ENCODE measurements around the gene SLC16A13.

SLC16A13 gene

DNA sequence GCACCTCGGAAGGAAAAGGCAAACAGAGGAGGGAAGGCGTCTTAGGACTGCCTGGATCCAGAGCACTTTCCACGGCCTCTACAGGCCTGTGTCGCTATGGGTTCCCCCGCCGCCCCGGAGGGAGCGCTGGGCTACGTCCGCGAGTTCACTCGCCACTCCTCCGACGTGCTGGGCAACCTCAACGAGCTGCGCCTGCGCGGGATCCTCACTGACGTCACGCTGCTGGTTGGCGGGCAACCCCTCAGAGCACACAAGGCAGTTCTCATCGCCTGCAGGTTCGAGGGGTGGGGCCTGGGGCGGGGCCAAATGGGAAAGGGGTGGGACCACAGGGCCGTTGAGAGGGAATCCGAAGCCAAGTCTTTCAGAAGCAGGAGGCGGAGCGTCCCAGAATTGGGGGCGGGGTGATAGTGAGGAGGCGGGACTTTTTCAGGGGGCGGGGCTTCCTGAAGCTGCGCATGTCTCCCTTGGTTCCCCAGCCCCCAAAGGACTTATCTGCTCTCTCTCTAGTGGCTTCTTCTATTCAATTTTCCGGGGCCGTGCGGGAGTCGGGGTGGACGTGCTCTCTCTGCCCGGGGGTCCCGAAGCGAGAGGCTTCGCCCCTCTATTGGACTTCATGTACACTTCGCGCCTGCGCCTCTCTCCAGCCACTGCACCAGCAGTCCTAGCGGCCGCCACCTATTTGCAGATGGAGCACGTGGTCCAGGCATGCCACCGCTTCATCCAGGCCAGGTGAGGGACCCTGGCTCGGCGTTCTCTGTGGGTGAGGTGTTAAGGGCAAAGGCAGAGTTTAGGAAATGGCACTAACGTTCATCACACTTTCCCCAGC is 12.0 kb upstream of the SLC16A13 start:
- no peaks in the 10 kb centered on the region for H3K36me3 ChIP-seq (ENCODE audit: control insufficient read depth, insufficient read depth, low read length)
- no peak overlapping the region for H3K9ac ChIP-seq
- H3K4me2 ChIP-seq (ENCODE audit: low read length), result peak overlapping the region; percentile 25
- TF ChIP-seq, protein P1, sequence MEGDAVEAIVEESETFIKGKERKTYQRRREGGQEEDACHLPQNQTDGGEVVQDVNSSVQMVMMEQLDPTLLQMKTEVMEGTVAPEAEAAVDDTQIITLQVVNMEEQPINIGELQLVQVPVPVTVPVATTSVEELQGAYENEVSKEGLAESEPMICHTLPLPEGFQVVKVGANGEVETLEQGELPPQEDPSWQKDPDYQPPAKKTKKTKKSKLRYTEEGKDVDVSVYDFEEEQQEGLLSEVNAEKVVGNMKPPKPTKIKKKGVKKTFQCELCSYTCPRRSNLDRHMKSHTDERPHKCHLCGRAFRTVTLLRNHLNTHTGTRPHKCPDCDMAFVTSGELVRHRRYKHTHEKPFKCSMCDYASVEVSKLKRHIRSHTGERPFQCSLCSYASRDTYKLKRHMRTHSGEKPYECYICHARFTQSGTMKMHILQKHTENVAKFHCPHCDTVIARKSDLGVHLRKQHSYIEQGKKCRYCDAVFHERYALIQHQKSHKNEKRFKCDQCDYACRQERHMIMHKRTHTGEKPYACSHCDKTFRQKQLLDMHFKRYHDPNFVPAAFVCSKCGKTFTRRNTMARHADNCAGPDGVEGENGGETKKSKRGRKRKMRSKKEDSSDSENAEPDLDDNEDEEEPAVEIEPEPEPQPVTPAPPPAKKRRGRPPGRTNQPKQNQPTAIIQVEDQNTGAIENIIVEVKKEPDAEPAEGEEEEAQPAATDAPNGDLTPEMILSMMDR (IDR thresholded peaks at IDR 0.05), result no peak
- H3K27me3 ChIP-seq (ENCODE audit: control insufficient read depth, insufficient read depth, low read length), result no peaks in the 10 kb centered on the region
- H3K4me1 ChIP-seq, result no peaks in the 10 kb centered on the region
- peak overlapping the region; percentile 68 for H2AFZ ChIP-seq
- peak overlapping the region; percentile 77 for H3K27ac ChIP-seq
- no peaks in the 10 kb centered on the region for H3K9me3 ChIP-seq (ENCODE audit: control insufficient read depth, low read length)
- no peaks in the 10 kb centered on the region for H3K79me2 ChIP-seq
- peak overlapping the region; percentile 46 for H3K4me3 ChIP-seq (ENCODE audit: low read depth, low read length)

DNA sequence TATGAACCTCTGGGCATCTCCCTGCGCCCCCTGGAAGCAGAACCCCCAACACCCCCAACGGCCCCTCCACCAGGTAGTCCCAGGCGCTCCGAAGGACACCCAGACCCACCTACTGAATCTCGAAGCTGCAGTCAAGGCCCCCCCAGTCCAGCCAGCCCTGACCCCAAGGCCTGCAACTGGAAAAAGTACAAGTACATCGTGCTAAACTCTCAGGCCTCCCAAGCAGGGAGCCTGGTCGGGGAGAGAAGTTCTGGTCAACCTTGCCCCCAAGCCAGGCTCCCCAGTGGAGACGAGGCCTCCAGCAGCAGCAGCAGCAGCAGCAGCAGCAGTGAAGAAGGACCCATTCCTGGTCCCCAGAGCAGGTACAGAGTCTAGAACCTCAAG is 11.4 kb upstream of the SLC16A13 start:
- Histone ChIP-seq H3K79me2 (no peaks in the 10 kb centered on the region), H3K4me2 (ENCODE audit: low read length) (no peak overlapping the region), H3K4me1 (no peaks in the 10 kb centered on the region), H3K27ac (no peak overlapping the region), H3K27me3 (ENCODE audit: control insufficient read depth, insufficient read depth, low read length) (no peaks in the 10 kb centered on the region), H3K4me3 (ENCODE audit: low read depth, low read length) (peak overlapping the region; percentile 11), H3K36me3 (ENCODE audit: control insufficient read depth, insufficient read depth, low read length) (no peaks in the 10 kb centered on the region), H3K9me3 (ENCODE audit: control insufficient read depth, low read length) (no peaks in the 10 kb centered on the region), H2AFZ (no peak overlapping the region), H3K9ac (no peak overlapping the region)
- TF ChIP-seq, protein P1 (IDR thresholded peaks at IDR 0.05), result no peak

DNA sequence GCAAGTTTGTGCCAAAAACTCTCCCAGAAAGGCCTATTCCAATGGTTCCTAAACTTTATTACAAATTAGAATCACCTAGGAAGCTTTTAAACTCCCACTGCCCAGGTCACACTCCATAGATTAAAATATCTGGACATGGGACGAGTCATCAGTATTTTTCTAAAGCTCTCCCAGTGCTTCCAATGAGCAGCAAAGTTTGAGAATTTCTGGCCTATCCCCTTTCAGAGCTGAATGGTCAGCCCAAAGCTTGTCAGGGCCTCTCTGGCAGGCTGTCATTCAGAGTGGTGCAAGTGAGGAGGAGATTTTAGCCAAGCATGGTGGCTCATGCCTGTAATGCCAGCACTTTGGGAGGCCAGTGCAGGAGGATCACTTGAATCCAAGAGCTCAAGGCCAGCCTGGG is 10.6 kb upstream of the SLC16A13 start:
- Histone ChIP-seq H3K4me1 (no peaks in the 10 kb centered on the region), H3K4me2 (ENCODE audit: low read length) (no peak overlapping the region), H3K79me2 (no peaks in the 10 kb centered on the region), H3K9me3 (ENCODE audit: control insufficient read depth, low read length) (no peaks in the 10 kb centered on the region), H3K9ac (no peak overlapping the region), H3K36me3 (ENCODE audit: control insufficient read depth, insufficient read depth, low read length) (no peaks in the 10 kb centered on the region), H2AFZ (no peak overlapping the region), H3K4me3 (ENCODE audit: low read depth, low read length) (no peak overlapping the region), H3K27me3 (ENCODE audit: control insufficient read depth, insufficient read depth, low read length) (no peaks in the 10 kb centered on the region), H3K27ac (no peak overlapping the region)
- TF ChIP-seq, protein P1 (IDR thresholded peaks at IDR 0.05), result no peak

DNA sequence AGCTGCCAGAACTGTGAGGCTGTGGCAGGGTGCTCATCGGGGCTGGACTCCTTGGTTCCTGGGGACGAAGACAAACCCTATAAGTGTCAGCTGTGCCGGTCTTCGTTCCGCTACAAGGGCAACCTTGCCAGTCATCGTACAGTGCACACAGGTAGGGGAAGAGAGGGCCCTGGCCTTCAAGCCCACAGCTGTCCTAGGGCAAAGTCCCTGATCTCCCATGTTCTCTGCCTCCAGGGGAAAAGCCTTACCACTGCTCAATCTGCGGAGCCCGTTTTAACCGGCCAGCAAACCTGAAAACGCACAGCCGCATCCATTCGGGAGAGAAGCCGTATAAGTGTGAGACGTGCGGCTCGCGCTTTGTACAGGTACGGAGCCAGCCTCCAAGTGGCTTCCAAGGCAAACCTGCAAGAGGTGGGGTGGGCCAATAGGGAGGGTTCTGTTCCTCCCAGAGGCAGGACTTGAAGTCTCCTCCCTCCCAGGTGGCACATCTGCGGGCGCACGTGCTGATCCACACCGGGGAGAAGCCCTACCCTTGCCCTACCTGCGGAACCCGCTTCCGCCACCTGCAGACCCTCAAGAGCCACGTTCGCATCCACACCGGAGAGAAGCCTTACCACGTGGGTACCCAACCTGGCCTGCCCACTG is 9.2 kb upstream of the SLC16A13 start:
- Histone ChIP-seq H3K27ac (no peak overlapping the region), H3K9ac (no peak overlapping the region)
- TF ChIP-seq, protein P1 (IDR thresholded peaks at IDR 0.05), result no peak

More for the DNA sequence above, 9.2 kb upstream of the SLC16A13 start:
- Histone ChIP-seq H3K4me3 (ENCODE audit: low read depth, low read length) (no peak overlapping the region), H3K79me2 (no peaks in the 10 kb centered on the region), H2AFZ (no peak overlapping the region), H3K4me1 (no peaks in the 10 kb centered on the region), H3K36me3 (ENCODE audit: control insufficient read depth, insufficient read depth, low read length) (no peaks in the 10 kb centered on the region), H3K27me3 (ENCODE audit: control insufficient read depth, insufficient read depth, low read length) (no peaks in the 10 kb centered on the region), H3K4me2 (ENCODE audit: low read length) (no peak overlapping the region), H3K9me3 (ENCODE audit: control insufficient read depth, low read length) (no peaks in the 10 kb centered on the region)

All from parathyroid adenoma (tissue), 2 donors.